Measurements from ENCODE around the gene SSX3.
"Not testable (repeated sequence)": the region's sequence is repeated elsewhere in the genome, so short reads cannot be mapped to it uniquely, and the experiment has no call there.

SSX3 gene

GRCh38 chrX:48356315-48357094 is at the start of gene SSX3:
SSX3 (minus strand) TSS chrX:48356703; CDS start chrX:48355249, 1,454 bp downstream.
- DNase-seq = not testable (repeated sequence)

DNA sequence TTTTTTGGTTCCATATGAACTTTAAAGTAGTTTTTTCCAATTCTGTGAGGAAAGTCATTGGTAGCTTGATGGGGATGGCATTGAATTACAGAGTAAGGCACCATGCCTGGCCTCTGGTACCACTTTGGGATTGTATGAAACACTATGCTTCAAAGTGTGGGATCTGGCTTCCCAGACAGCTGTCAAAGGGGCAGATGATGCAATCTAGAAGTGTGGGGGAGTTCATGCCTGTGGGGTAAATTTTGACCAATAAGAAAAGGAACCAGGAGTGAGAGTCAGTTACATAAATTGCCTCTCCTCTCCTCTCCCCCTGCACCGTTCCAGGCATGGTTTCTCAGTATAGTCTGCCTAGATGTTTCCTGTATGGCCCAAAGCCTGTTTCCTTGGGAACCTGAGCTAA is 41.3 kb upstream of the SSX3 start:
- DNase-seq = not testable (repeated sequence)

DNA sequence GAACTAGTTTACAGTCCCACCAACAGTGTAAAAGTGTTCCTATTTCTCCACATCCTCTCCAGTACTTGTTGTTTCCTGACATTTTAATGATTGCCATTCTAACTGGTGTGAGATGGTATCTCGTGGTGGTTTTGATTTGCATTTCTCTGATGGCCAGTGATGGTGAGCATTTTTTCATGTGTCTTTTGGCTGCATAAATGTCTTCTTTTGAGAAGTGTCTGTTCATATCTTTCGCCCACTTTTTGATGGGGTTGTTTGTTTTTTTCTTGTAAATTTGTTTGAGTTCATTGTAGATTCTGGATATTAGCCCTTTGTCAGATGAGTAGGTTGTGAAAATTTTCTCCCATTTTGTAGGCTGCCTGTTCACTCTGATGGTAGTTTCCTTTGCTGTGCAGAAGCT is 40.4 kb upstream of the SSX3 start:
- not testable (repeated sequence) for DNase-seq

- DNase-seq = not testable (repeated sequence)
Measured at GRCh38 chrX:48383239-48383638, 26.7 kb upstream of the SSX3 start, which contains the start of gene SSX4. SSX4 (plus strand) TSS chrX:48383539; CDS start chrX:48384054, 515 bp downstream.

DNA sequence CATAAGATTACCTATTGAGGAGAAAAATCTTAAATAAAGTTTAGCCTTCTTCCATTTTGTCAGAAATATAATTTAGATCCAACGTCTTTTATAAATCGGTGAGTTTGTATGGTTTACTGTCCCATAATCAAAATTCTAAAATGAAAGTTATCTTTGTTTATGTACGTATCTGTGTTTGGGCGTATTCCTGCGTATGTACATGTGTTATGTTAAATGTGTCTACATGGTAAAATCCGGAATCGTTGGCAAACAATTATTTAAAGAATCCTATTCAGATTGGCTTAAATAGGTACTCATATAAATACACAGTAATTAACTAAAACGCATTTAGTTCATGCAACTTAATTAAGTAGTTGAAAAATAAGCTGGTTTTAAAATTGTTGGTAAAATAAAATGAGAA is 13.9 kb upstream of the SSX3 start:
- not testable (repeated sequence) for DNase-seq

- DNase-seq = not testable (repeated sequence)
Measured at GRCh38 chrX:48367717-48368408, 11.4 kb upstream of the SSX3 start.

- not testable (repeated sequence) for DNase-seq
Measured at GRCh38 chrX:48359281-48359680, 2.8 kb upstream of the SSX3 start.

GRCh38 chrX:48357681-48358080 is 1.2 kb upstream of the SSX3 start:
- DNase-seq = no peak

DNA sequence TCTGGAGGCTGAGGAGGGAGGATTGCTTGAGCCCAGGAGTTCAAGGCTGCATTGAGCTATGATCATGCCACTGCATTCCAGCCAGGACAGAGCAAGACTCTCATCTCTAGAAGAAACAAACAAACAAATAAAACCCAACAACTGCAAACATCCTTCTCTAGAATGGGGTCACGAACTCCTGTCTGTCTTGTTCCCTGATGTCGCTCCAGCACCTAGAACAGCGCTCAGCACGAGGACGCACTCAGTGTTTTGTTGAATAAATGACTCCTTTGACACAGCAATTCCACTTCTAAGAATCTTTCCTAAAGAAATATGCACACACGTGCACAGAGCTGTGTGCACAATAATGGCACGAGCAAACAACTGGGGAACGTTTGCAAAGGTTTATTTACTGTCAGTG is 10.4 kb downstream of the SSX3 start:
- DNase-seq = not testable (repeated sequence)

DNA sequence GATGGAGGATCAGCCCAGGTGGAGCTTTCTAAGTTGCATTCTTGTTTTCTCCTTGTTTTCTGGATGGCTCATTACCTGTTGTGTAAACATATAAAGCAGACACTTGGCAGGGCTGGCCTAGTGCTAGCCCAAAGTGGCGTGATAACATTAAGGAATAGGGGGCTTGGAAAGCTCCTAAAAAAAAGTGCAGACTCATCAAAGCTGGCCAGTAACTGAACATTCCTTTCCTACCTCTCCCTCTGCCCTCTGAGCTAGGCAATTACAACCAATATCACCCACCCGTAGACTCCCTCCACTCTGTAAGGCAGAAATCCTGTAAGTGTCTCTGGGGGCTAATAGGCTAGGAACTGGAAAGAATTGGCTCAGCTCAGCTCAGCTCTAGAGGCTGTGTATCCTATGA is 42.5 kb downstream of the SSX3 start:
- DNase-seq = not testable (repeated sequence)

DNA sequence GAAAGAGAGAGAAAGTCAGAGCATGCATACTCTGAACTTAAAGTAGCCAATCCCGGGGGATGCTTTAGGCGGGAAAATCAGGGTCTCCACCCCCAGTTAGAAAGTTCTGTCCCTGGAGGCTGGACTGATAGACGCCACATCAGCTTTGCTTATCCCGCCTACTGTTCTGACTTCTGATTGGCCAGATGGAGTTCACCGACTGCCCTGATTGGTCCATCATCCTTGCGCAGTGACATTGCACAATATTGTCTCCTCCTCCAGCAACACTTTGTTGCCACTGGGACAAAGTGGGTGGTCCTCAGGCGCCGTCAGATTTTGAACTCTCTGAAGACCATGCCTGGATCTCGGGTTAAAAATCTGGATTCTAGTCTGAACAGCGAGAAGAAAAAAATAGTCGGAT is 50.3 kb downstream of the SSX3 start:
- no peak for DNase-seq

Data from stimulated activated CD4-positive, alpha-beta T cell treated with anti-CD3 and anti-CD28 coated beads, Interleukin-1b, Interleukin-23, amount 100 ng/mL, for 48 hours (primary cell).